Choroid plexus epithelial cell (primary cell): ENCODE measurements around the gene ARHGAP44.

Experiments used
- DNase-seq: peaks from one replicate; pipeline ENCODE4 v3.0.0-alpha.2; 2010; ENCODE audit warnings: low read depth
- H3K4me3 ChIP-seq: 2 replicates; pipeline ENCODE4 v1.5.1; 2011; ENCODE audit warnings: low read depth, mild to moderate bottlenecking, control low read depth, low read length, moderate library complexity
- CTCF ChIP-seq: conservative IDR thresholded peaks from 2 replicates; pipeline ENCODE4 v1.5.1; 2011; ENCODE audit warnings: low read depth, mild to moderate bottlenecking, control low read depth, inconsistent platforms, low read length, moderate library complexity

Gene ARHGAP44

GRCh38 chr17:13024526-13025257 is 235.4 kb downstream of the ARHGAP44 start:
- peak; percentile 99 for TF ChIP-seq CTCF
- peak; percentile 72 for DNase-seq
- no peak overlapping the region for H3K4me3 ChIP-seq

- no peak for TF ChIP-seq CTCF
- DNase-seq = no peak
- no peak overlapping the region for H3K4me3 ChIP-seq
Measured at GRCh38 chr17:13025258-13025627, 235.9 kb downstream of the ARHGAP44 start.

- DNase-seq = no peak
- no peak for TF ChIP-seq CTCF
- H3K4me3 ChIP-seq = no peak overlapping the region
Measured at GRCh38 chr17:13025687-13026086, 236.4 kb downstream of the ARHGAP44 start.

- H3K4me3 ChIP-seq = no peak overlapping the region
- no peak for TF ChIP-seq CTCF
- no peak for DNase-seq
Measured at GRCh38 chr17:13027246-13027645, 237.9 kb downstream of the ARHGAP44 start.

GRCh38 chr17:13029340-13029739 is 240.0 kb downstream of the ARHGAP44 start:
- no peak for TF ChIP-seq CTCF
- no peak overlapping the region for H3K4me3 ChIP-seq
- DNase-seq = no peak

GRCh38 chr17:13030056-13030455 is 240.8 kb downstream of the ARHGAP44 start:
- no peak for TF ChIP-seq CTCF
- no peak for DNase-seq
- no peak overlapping the region for H3K4me3 ChIP-seq
